Prostate gland (tissue), 2 donors: Measurements from ENCODE around the gene RUNDC3A.

Experiments
- POLR2A ChIP-seq: fragments of 450-650 bp; IDR thresholded peaks from one replicate; pipeline ENCODE4 v1.6.1; 2016; ENCODE audit warnings: antibody characterized with exemption, mild to moderate bottlenecking
- POLR2AphosphoS5 ChIP-seq: sonication (generic); formaldehyde crosslinking; IDR thresholded peaks from one replicate; pipeline ENCODE4 v1.6.1; 2017; ENCODE audit warnings: antibody characterized with exemption
- TF ChIP-seq, protein P1 (sequence below), 4 experiments: fragments of 200-600 bp in 2 of 4; fragments of 450-650 bp in 2 of 4; sonication (generic) in 2 of 4; IDR thresholded peaks; 1 replicate in 3 of 4; 2 replicates in 1 of 4; pipeline ENCODE4 v1.5.1; 2016 to 2019; ENCODE audit warnings: antibody characterized with exemption in 4 of 4, mild to moderate bottlenecking in 2 of 4, moderate library complexity in 2 of 4

DNA sequence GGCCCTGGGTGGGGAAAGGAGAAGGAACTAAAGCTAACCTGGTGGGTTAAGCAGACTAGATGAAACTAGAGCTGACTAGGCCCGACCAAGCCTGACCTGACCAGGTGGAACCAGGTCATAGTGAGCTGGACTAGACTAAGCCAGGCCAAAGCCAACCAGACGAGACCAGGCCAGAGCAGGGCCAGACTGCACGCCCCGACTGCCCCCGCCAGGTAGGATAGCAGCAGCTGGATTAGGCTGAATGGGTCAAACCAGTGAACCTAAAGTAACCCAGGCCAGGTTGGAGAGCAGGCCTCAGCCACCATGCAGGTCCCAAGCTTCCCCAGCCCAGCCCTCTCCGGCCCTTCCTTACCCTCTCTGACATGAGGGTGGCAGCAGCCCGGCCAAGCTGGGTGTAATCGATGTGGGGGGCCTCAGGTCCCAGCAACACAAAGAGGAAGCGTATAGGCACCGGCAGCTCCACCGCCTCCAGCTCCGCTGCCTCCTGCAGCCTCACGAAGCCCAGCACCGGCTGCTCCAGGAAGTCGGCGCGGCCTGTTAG lies 49.5 kb upstream of the RUNDC3A start:
- TF ChIP-seq, protein P1, sequence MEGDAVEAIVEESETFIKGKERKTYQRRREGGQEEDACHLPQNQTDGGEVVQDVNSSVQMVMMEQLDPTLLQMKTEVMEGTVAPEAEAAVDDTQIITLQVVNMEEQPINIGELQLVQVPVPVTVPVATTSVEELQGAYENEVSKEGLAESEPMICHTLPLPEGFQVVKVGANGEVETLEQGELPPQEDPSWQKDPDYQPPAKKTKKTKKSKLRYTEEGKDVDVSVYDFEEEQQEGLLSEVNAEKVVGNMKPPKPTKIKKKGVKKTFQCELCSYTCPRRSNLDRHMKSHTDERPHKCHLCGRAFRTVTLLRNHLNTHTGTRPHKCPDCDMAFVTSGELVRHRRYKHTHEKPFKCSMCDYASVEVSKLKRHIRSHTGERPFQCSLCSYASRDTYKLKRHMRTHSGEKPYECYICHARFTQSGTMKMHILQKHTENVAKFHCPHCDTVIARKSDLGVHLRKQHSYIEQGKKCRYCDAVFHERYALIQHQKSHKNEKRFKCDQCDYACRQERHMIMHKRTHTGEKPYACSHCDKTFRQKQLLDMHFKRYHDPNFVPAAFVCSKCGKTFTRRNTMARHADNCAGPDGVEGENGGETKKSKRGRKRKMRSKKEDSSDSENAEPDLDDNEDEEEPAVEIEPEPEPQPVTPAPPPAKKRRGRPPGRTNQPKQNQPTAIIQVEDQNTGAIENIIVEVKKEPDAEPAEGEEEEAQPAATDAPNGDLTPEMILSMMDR (IDR thresholded peaks at IDR 0.05): no peak
- TF ChIP-seq POLR2AphosphoS5 (no peak), POLR2A (no peak)
